ENCODE data around the gene SRSF11. TPM values are rescaled to one million over a fixed set of nuclear protein-coding genes. Genes with fewer than 3 reads are reported as not detected.
"Not testable (repeated sequence)": the region's sequence is repeated elsewhere in the genome, so short reads cannot be mapped to it uniquely, and the experiment has no call there.

The SRSF11 gene
- 100 to 1,000 TPM in 1 of 4 donors, 10 to 100 TPM in 3; 72.6 to 127 (median 86.3) TPM for total RNA-seq

GRCh38 chr1:70221238-70222121 is at the start of gene SRSF11:
TSS of gene SRSF11 (plus strand) at chr1:70221380. CDS start at chr1:70221637, 257 bp downstream.
- Histone ChIP-seq H3K27me3 (no peaks in the 10 kb centered on the region), H3K36me3 (peaks cover 0 to 25% (median 10%) of the 10 kb centered on the region in 4 donors), H3K4me3 (peak within 1 kb of the TSS; percentile 79 to 86 (median 82)), H3K27ac (replicated peaks in 1 of 4) (peak within 1 kb of the TSS; percentile 94 to 97 (median 96)), H3K9me3 (no peaks in the 10 kb centered on the region), H3K4me1 (peaks cover 47 to 54% (median 50%) of the 10 kb centered on the region in 4 donors)
- TF ChIP-seq EP300 (IDR thresholded peaks at IDR 0.05) (no peak), CTCF (IDR thresholded peaks at IDR 0.05) (peak in 2 of 3 experiments; percentile 8 to 28), POLR2A (IDR thresholded peaks at IDR 0.05; ENCODE audit: low read depth) (peak; percentile 21), POLR2AphosphoS5 (IDR thresholded peaks at IDR 0.05) (peak; percentile 89 to 92)
- WGBS, result under 1% methylated on average over 40 of the region's 74 CpGs
- intact Hi-C loops (cut with DNase I), result loop anchor here (1.0 kb wide), 1 partner anchor 133 kb away; the partner anchor contains the start of gene ANKRD13C
- peak; percentile 98 for DNase-seq (ENCODE audit: extremely low spot score)

- no peak overlapping the region for H3K27ac ChIP-seq (replicated peaks in 1 of 4)
- no peak for DNase-seq (ENCODE audit: extremely low spot score)
- 89% methylated on average over 1 of the region's 1 CpG for whole genome bisulfite sequencing
- H3K4me1 ChIP-seq, result no peaks in the 10 kb centered on the region
- H3K27me3 ChIP-seq, result no peaks in the 10 kb centered on the region
- no peaks in the 10 kb centered on the region for H3K9me3 ChIP-seq
- TF ChIP-seq EP300 (IDR thresholded peaks at IDR 0.05) (no peak), POLR2A (IDR thresholded peaks at IDR 0.05; ENCODE audit: low read depth) (no peak), POLR2AphosphoS5 (IDR thresholded peaks at IDR 0.05) (no peak), CTCF (IDR thresholded peaks at IDR 0.05) (no peak)
- intact Hi-C loops (cut with DNase I), result no loop called here
- peaks cover 0 to 36% (median 13%) of the 10 kb centered on the region in 4 donors for H3K36me3 ChIP-seq
- no peak overlapping the region for H3K4me3 ChIP-seq
Measured at GRCh38 chr1:70171512-70171911, 49.7 kb upstream of the SRSF11 start.

- H3K36me3 ChIP-seq, result peaks cover 0 to 26% (median 8%) of the 10 kb centered on the region in 4 donors
- H3K4me3 ChIP-seq; H3K27ac ChIP-seq (replicated peaks in 1 of 4); H3K4me1 ChIP-seq; H3K27me3 ChIP-seq; DNase-seq (ENCODE audit: extremely low spot score); H3K9me3 ChIP-seq; intact Hi-C loops (cut with DNase I): not testable (repeated sequence)
- 96% methylated on average over 3 of the region's 3 CpGs for WGBS
Measured at GRCh38 chr1:70185181-70185580, 36.0 kb upstream of the SRSF11 start.

- Histone ChIP-seq H3K36me3 (peaks cover 0 to 13% (median 4%) of the 10 kb centered on the region in 4 donors), H3K4me3 (no peak overlapping the region), H3K27ac (replicated peaks in 1 of 4) (no peak overlapping the region), H3K4me1 (no peaks in the 10 kb centered on the region), H3K27me3 (no peaks in the 10 kb centered on the region), H3K9me3 (no peaks in the 10 kb centered on the region)
- TF ChIP-seq POLR2AphosphoS5 (IDR thresholded peaks at IDR 0.05), result no peak
- no peak for TF ChIP-seq EP300 (IDR thresholded peaks at IDR 0.05)
- TF ChIP-seq POLR2A (IDR thresholded peaks at IDR 0.05; ENCODE audit: low read depth), result no peak
- TF ChIP-seq CTCF (IDR thresholded peaks at IDR 0.05), result no peak
- DNase-seq (ENCODE audit: extremely low spot score), result no peak
- WGBS, result 98% methylated on average over 2 of the region's 2 CpGs
- intact Hi-C loops (cut with DNase I), result no loop called here
Measured at GRCh38 chr1:70188522-70188921, 32.7 kb upstream of the SRSF11 start.

GRCh38 chr1:70190180-70190579 is 31.0 kb upstream of the SRSF11 start:
- H3K36me3 ChIP-seq, result no peaks in the 10 kb centered on the region
- no peak for TF ChIP-seq POLR2AphosphoS5 (IDR thresholded peaks at IDR 0.05)
- TF ChIP-seq EP300 (IDR thresholded peaks at IDR 0.05), result no peak
- no peak for TF ChIP-seq CTCF (IDR thresholded peaks at IDR 0.05)
- no peak for TF ChIP-seq POLR2A (IDR thresholded peaks at IDR 0.05; ENCODE audit: low read depth)
- H3K27ac ChIP-seq (replicated peaks in 1 of 4), result no peak overlapping the region
- no peaks in the 10 kb centered on the region for H3K9me3 ChIP-seq
- H3K4me3 ChIP-seq, result no peak overlapping the region
- intact Hi-C loops (cut with DNase I), result no loop called here
- H3K27me3 ChIP-seq, result no peaks in the 10 kb centered on the region
- H3K4me1 ChIP-seq, result no peaks in the 10 kb centered on the region
- DNase-seq (ENCODE audit: extremely low spot score), result no peak

- H3K27ac ChIP-seq (replicated peaks in 1 of 4); H3K4me1 ChIP-seq; DNase-seq (ENCODE audit: extremely low spot score); H3K9me3 ChIP-seq; H3K36me3 ChIP-seq; intact Hi-C loops (cut with DNase I); H3K27me3 ChIP-seq; H3K4me3 ChIP-seq: not testable (repeated sequence)
Measured at GRCh38 chr1:70192446-70192845, 28.7 kb upstream of the SRSF11 start.
